ENCODE data around the gene RAB2B.

GRCh38 chr14:21419528-21419927 lies 57.2 kb downstream of the RAB2B start:
- TF ChIP-seq CTCF (conservative IDR thresholded peaks at IDR 0.05) = no peak
- TF ChIP-seq ZFX (IDR thresholded peaks at IDR 0.05) = no peak

All from C4-2B (cell line).